Tibial nerve (tissue), 4 donors: ENCODE results near the gene PDLIM7. TPM values are rescaled to one million over a fixed set of nuclear protein-coding genes. Genes with fewer than 3 reads are reported as not detected.

Source experiments
- DNase-seq, 2 donors: peaks; one replicate each; pipeline ENCODE4 v3.0.0-alpha.2; 2019; ENCODE audit warnings: low spot score in 2 of 2
- H3K27ac ChIP-seq, 4 donors: fragments of 200-600 bp; sonication (generic) in 3 of 4; one replicate each; pipeline ENCODE4 v1.5.1; 2017 to 2019; ENCODE audit warnings: mild to moderate bottlenecking in 1 of 4
- H3K27me3 ChIP-seq, 2 donors: fragments of 200-600 bp; sonication (generic) in 1 of 2; one replicate each; pipeline versions ENCODE4 v1.5.1 to v1.6.0; 2017 to 2019
- H3K36me3 ChIP-seq, 3 donors: fragments of 200-600 bp; sonication (generic); one replicate each; pipeline ENCODE4 v1.5.1; 2018 to 2019
- H3K4me1 ChIP-seq, 4 donors: fragments of 200-600 bp; sonication (generic) in 3 of 4; one replicate each; pipeline ENCODE4 v1.5.1; 2017 to 2019
- H3K4me3 ChIP-seq, 4 donors: fragments of 200-600 bp; sonication (generic) in 3 of 4; one replicate each; pipeline ENCODE4 v1.5.1; 2017 to 2019; ENCODE audit warnings: mild to moderate bottlenecking in 1 of 4, moderate library complexity in 1 of 4
- H3K9me3 ChIP-seq, 4 donors: fragments of 200-600 bp; sonication (generic) in 3 of 4; one replicate each; pipeline ENCODE4 v1.5.1; 2017 to 2019
- EP300 ChIP-seq, 2 donors: sonication (generic); formaldehyde crosslinking; IDR thresholded peaks; one replicate each; pipeline ENCODE4 v1.6.1; 2017; ENCODE audit warnings: antibody characterized with exemption in 2 of 2, mild to moderate bottlenecking in 1 of 2
- POLR2A ChIP-seq, 2 donors: fragments of 450-650 bp; IDR thresholded peaks; one replicate each; pipeline ENCODE4 v1.6.1; 2017; ENCODE audit warnings: antibody characterized with exemption in 2 of 2, mild to moderate bottlenecking in 2 of 2, moderate library complexity in 2 of 2
- WGBS, 2 donors: methylation state at CpG; one replicate each; pipeline ENCODE4 v1.1.5; 2018; 5-methylcytosine and 5-hydroxymethylcytosine counted together
- total RNA-seq, 4 donors: library from RNA; depleted of rRNA; stranded (reverse); fragments of >200 nt; gene quantifications; one replicate each; pipeline ENCODE4 v1.1.0, GENCODE V29; 2016
- TF ChIP-seq, protein P1 (sequence below), 5 experiments: fragments of 200-600 bp in 3 of 5; fragments of 450-650 bp in 2 of 5; sonication (generic) in 3 of 5; IDR thresholded peaks; one replicate each; pipeline ENCODE4 v1.5.1; 2016 to 2019; ENCODE audit warnings: antibody characterized with exemption in 5 of 5, mild to moderate bottlenecking in 3 of 5, moderate library complexity in 2 of 5

PDLIM7 gene
- total RNA-seq, 4 donors from 2014 or later, result 78.0 to 138 (median 89.9) TPM

DNA sequence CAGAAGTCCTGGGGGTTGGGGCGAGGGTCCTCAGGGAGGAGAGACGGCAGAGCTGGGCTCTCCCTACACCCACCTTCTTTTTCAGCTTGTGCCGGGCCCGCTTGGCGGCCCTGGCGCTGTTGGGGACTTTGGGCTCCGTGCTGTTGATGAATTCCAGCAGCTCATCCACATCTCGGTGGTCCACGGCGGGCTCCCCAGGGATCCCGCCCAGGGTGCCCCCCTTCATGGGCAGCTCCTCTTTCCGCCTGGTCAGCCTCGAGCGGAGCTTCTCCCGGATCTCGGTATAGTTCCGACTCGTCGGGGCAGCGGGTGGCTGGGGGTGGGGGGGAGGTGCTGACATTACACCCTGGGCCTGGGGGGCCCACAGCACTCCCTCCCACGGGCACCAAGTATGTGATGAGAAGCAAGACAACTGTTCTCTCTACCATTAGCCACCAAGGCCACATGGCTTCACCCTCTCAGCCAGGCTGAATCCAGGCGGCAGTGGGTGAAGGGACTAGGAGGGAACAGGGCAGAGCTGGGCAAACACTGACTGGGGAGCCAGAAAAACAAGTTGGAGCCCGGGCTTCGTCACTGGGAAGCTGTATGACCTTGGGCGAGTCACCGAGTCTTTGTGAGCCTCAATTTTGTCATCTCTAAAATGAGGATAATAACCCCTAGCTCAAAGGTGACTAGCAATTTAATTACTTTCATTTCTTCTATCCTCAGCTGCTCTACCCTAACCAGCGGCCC is 34.0 kb upstream of the PDLIM7 start:
- TF ChIP-seq POLR2A (IDR thresholded peaks at IDR 0.05), result no peak
- TF ChIP-seq, protein P1, sequence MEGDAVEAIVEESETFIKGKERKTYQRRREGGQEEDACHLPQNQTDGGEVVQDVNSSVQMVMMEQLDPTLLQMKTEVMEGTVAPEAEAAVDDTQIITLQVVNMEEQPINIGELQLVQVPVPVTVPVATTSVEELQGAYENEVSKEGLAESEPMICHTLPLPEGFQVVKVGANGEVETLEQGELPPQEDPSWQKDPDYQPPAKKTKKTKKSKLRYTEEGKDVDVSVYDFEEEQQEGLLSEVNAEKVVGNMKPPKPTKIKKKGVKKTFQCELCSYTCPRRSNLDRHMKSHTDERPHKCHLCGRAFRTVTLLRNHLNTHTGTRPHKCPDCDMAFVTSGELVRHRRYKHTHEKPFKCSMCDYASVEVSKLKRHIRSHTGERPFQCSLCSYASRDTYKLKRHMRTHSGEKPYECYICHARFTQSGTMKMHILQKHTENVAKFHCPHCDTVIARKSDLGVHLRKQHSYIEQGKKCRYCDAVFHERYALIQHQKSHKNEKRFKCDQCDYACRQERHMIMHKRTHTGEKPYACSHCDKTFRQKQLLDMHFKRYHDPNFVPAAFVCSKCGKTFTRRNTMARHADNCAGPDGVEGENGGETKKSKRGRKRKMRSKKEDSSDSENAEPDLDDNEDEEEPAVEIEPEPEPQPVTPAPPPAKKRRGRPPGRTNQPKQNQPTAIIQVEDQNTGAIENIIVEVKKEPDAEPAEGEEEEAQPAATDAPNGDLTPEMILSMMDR (IDR thresholded peaks at IDR 0.05), result no peak
- TF ChIP-seq EP300 (IDR thresholded peaks at IDR 0.05), result no peak
- WGBS, 2 donors, result 89 to 93% methylated on average over 27 of the region's 27 CpGs
- no peaks in the 10 kb centered on the region for H3K9me3 ChIP-seq
- no peaks in the 10 kb centered on the region for H3K27me3 ChIP-seq
- peaks cover 0 to 5% (median under 1%) of the 10 kb centered on the region in 4 donors for H3K4me1 ChIP-seq
- no peak for DNase-seq
- no peak overlapping the region for H3K27ac ChIP-seq
- H3K36me3 ChIP-seq, result peaks cover 0 to 87% (median 43%) of the 10 kb centered on the region in 3 donors
- H3K4me3 ChIP-seq, result no peak overlapping the region

DNA sequence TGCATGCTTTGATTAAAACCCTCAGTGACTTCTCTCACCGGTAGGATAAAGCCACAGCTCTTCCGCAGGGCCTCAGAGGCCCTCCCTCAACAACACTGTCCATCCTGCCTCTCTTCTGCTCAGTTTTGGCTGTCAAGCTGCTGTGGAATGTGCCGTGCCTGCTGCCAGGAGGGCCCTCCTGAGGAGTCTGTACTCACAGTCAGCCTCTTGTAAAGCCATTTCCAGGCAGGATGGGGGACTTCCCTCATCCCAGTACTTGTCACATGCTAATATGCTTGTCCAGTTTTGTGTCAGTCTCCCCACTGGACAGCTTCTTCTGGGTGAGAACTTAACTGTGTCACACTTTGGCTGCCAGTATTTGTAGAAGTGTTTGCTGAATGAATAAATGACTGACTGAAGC is 33.2 kb upstream of the PDLIM7 start:
- Histone ChIP-seq H3K4me1 (no peaks in the 10 kb centered on the region), H3K4me3 (no peak overlapping the region), H3K27me3 (no peaks in the 10 kb centered on the region), H3K9me3 (no peaks in the 10 kb centered on the region), H3K36me3 (peaks cover 0 to 87% (median 39%) of the 10 kb centered on the region in 3 donors), H3K27ac (no peak overlapping the region)
- DNase-seq, result no peak
- TF ChIP-seq POLR2A (IDR thresholded peaks at IDR 0.05) (no peak), EP300 (IDR thresholded peaks at IDR 0.05) (no peak)
- TF ChIP-seq, protein P1 (IDR thresholded peaks at IDR 0.05), result no peak
- 73 to 83% methylated on average over 3 of the region's 3 CpGs for WGBS, 2 donors

DNA sequence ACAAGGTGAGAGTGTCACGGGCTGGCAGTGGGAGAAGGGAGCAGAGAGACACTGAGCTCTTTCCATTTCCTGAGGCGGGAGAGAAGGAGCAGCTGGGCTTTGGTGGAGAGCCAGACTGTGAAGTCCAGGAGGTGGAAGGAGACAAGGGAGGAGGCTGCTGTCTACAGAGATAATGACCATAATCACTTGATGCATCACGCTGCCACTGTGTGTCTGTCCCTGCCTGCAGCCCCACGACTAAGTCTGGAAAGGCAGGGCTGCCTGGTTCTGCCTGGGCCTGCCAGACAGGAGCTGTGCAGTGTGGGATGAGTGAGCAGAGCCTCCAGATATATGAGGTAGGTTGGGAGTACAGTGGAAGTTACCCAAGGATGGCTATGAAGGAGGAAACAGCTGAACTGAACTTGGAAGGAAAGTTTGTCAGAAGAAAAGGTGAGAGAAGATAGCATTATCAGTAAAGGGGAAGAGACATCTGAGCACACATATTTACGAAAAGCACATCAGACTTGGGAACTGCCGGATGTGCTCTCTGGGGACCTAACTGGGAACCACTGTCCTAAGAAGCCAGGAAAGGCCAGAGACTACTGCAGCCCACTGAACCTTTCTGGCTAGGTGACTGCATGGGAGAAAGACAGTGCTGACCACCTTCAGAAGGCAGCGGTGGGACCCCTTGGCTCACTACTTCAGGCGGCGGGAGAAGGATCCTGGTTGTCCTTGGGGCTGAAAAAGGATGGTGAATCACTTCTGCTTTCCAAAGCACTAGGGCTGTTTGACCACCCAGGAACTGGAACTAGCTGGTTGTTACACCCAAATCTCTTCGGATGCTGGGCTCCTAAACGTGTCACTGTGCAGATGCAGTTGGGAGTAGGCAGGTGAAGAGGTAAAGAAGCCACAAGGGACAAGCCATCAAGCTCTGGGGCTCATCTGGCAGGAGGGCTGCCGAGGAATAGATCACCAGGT is 32.1 kb upstream of the PDLIM7 start:
- H3K27me3 ChIP-seq, result no peaks in the 10 kb centered on the region
- no peaks in the 10 kb centered on the region for H3K4me1 ChIP-seq
- no peak for DNase-seq
- H3K36me3 ChIP-seq, result peaks cover 2 to 97% (median 49%) of the 10 kb centered on the region in 3 donors
- no peaks in the 10 kb centered on the region for H3K9me3 ChIP-seq
- WGBS, 2 donors, result 82 to 87% methylated on average over 12 of the region's 12 CpGs
- TF ChIP-seq POLR2A (IDR thresholded peaks at IDR 0.05), result no peak
- no peak for TF ChIP-seq EP300 (IDR thresholded peaks at IDR 0.05)
- TF ChIP-seq, protein P1 (IDR thresholded peaks at IDR 0.05), result no peak
- H3K4me3 ChIP-seq, result no peak overlapping the region
- no peak overlapping the region for H3K27ac ChIP-seq

DNA sequence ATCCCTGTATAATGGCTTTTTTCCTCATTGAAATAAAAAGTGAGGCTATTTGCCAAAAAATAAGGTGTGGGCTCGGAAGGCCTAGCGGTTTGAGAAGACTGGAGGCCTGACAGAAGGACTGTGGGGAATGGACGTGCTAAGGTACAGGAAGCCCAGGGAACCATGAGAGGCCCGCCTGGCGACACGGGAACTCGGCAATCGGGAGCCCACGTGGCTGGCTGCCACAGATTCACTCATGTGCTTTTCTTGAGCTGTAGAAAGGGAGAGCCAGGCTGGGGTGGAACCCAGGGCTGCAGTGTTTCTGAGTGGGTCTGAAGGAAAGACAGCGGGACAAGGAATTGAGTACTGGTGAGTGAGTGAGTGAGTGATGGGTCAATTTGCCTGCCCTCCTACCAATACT is 31.2 kb upstream of the PDLIM7 start:
- TF ChIP-seq, protein P1 (IDR thresholded peaks at IDR 0.05), result no peak
- no peak for TF ChIP-seq EP300 (IDR thresholded peaks at IDR 0.05)
- no peak for TF ChIP-seq POLR2A (IDR thresholded peaks at IDR 0.05)
- Histone ChIP-seq H3K36me3 (peaks cover 2 to 100% (median 51%) of the 10 kb centered on the region in 3 donors), H3K4me1 (no peaks in the 10 kb centered on the region), H3K27ac (no peak overlapping the region), H3K27me3 (no peaks in the 10 kb centered on the region), H3K4me3 (no peak overlapping the region), H3K9me3 (no peaks in the 10 kb centered on the region)
- WGBS, 2 donors, result 80 to 88% methylated on average over 10 of the region's 10 CpGs
- DNase-seq, result no peak
